IMR-90 (cell line): ENCODE data around the gene DPEP2NB. TPM values are rescaled to one million over a fixed set of nuclear protein-coding genes. Genes with fewer than 3 reads are reported as not detected.
A peak's percentile ranks its signal among the peaks of the same experiment; 100 is the strongest.

ENCODE experiments used
- ATAC-seq: fragments of 200-7000 bp; cut with Tn5 transposase; 2 replicates; pipeline ENCODE4 v1.9.1; 2020; ENCODE audit warnings: low read depth, mild to moderate bottlenecking, moderate library complexity
- BruUV-seq: library from RNA; stranded (reverse); fragments of 400-500 nt; replicated peaks from 2 replicates; lab custom pipeline; 2021; lab: Mats Ljungman, UMichigan
- CTCF ChIA-PET: fragments of 300-600 bp; formaldehyde crosslinking; extraction: SDS; loops from one replicate; lab custom pipeline; 2021; ENCODE audit warnings: antibody characterized with exemption; lab: Yijun Ruan, JAX
- POLR2A ChIA-PET: fragments of 300-600 bp; sonication (Branson Sonifier 250); formaldehyde crosslinking; loops from one replicate; lab custom pipeline; 2022; ENCODE audit warnings: antibody characterized with exemption; ENCODE audit not compliant: unreplicated experiment; lab: Charles Lee
- DNase-seq: peaks from one replicate; pipeline ENCODE4 v3.0.0; 2013
- H2AFZ ChIP-seq: replicated peaks from 2 replicates; pipeline ENCODE3; 2013; ENCODE audit warnings: low read length, mild to moderate bottlenecking; ENCODE audit not compliant: poor library complexity
- H2AK5ac ChIP-seq: 2 replicates; pipeline ENCODE4 v1.6.1; 2013; ENCODE audit warnings: low read depth, low read length, inconsistent platforms
- H2AK9ac ChIP-seq: replicated peaks from 2 replicates; pipeline ENCODE3; 2013; ENCODE audit warnings: mild to moderate bottlenecking, low read depth, low read length, moderate library complexity; ENCODE audit not compliant: poor library complexity
- H2BK120ac ChIP-seq: 2 replicates; pipeline ENCODE4 v1.6.1; 2013; ENCODE audit warnings: low read depth, low read length, inconsistent platforms
- H2BK15ac ChIP-seq: 3 replicates; pipeline ENCODE4 v1.6.1; 2013; ENCODE audit warnings: low read depth, low read length, inconsistent platforms
- H2BK20ac ChIP-seq: 2 replicates; pipeline ENCODE4 v1.6.1; 2013; ENCODE audit warnings: low read depth, mild to moderate bottlenecking, inconsistent platforms, low read length, moderate library complexity
- H2BK5ac ChIP-seq: 2 replicates; pipeline ENCODE4 v1.6.1; 2013; ENCODE audit warnings: mild to moderate bottlenecking, low read depth, low read length, inconsistent platforms; ENCODE audit not compliant: poor library complexity, severe bottlenecking
- H3K14ac ChIP-seq: replicated peaks from 2 replicates; pipeline ENCODE4 v1.6.1; 2013; ENCODE audit warnings: low read depth, low read length, inconsistent platforms
- H3K18ac ChIP-seq: 2 replicates; pipeline ENCODE4 v1.6.1; 2013; ENCODE audit warnings: low read depth, low read length, control low read depth
- H3K23ac ChIP-seq: 2 replicates; pipeline ENCODE4 v1.6.1; 2013; ENCODE audit warnings: low read depth, low read length, inconsistent platforms
- H3K27ac ChIP-seq: 2 replicates; pipeline ENCODE4 v1.5.1; 2013; ENCODE audit warnings: mild to moderate bottlenecking, control low read depth, low read length; ENCODE audit not compliant: insufficient read depth
- H3K27me3 ChIP-seq: 2 replicates; pipeline ENCODE4 v1.6.1; 2013; ENCODE audit warnings: low read length; ENCODE audit not compliant: control insufficient read depth, insufficient read depth
- H3K36me3 ChIP-seq: 2 replicates; pipeline ENCODE4 v1.6.1; 2013; ENCODE audit warnings: low read length, mixed read lengths; ENCODE audit not compliant: control insufficient read depth, insufficient read depth
- H3K4ac ChIP-seq: 2 replicates; pipeline ENCODE4 v1.6.1; 2013; ENCODE audit warnings: low read depth, low read length, inconsistent platforms
- H3K4me1 ChIP-seq: 2 replicates; pipeline ENCODE4 v1.6.1; 2013; ENCODE audit warnings: low read length, mixed read lengths; ENCODE audit not compliant: control insufficient read depth, insufficient read depth
- H3K4me2 ChIP-seq: 2 replicates; pipeline ENCODE4 v1.6.1; 2013; ENCODE audit warnings: low read depth, mild to moderate bottlenecking, control low read depth, low read length, moderate library complexity
- H3K4me3 ChIP-seq: 2 replicates; pipeline ENCODE4 v1.5.1; 2013; ENCODE audit warnings: low read depth, mild to moderate bottlenecking, control low read depth, low read length, moderate library complexity; ENCODE audit not compliant: insufficient read depth
- H3K56ac ChIP-seq: 2 replicates; pipeline ENCODE4 v1.6.1; 2013; ENCODE audit warnings: low read length, inconsistent platforms; ENCODE audit not compliant: insufficient read depth; ENCODE audit errors: extremely low read depth
- H3K79me1 ChIP-seq, 2 experiments: 2 replicates each; pipeline ENCODE4 v1.6.1; 2013; ENCODE audit warnings: low read length in 2 of 2, inconsistent platforms in 1 of 2, low read depth in 1 of 2
- H3K9ac ChIP-seq: 2 replicates; pipeline ENCODE4 v1.6.1; 2013; ENCODE audit warnings: low read depth, low read length, control low read depth
- H3K9me1 ChIP-seq: 2 replicates; pipeline ENCODE4 v1.6.1; 2013; ENCODE audit warnings: low read length, inconsistent platforms; ENCODE audit not compliant: insufficient read depth
- H3K9me3 ChIP-seq: 2 replicates; pipeline ENCODE4 v1.6.1; 2013; ENCODE audit warnings: low read length; ENCODE audit not compliant: control insufficient read depth, insufficient read depth
- H4K20me1 ChIP-seq: 2 replicates; pipeline ENCODE4 v1.6.1; 2013; ENCODE audit warnings: low read length, inconsistent platforms; ENCODE audit not compliant: insufficient read depth
- H4K5ac ChIP-seq: 2 replicates; pipeline ENCODE4 v1.6.1; 2013; ENCODE audit warnings: mild to moderate bottlenecking, low read depth, low read length, control low read depth
- H4K8ac ChIP-seq, 2 experiments: 2 replicates each; pipeline ENCODE4 v1.6.1; 2013; ENCODE audit warnings: low read depth in 2 of 2, low read length in 2 of 2, control low read depth in 1 of 2, inconsistent platforms in 1 of 2
- H4K91ac ChIP-seq: 2 replicates; pipeline ENCODE4 v1.6.1; 2013; ENCODE audit warnings: low read depth, low read length, inconsistent platforms; ENCODE audit not compliant: insufficient read depth
- CTCF ChIP-seq: conservative IDR thresholded peaks from 2 replicates; pipeline ENCODE4 v1.5.1; 2012; ENCODE audit warnings: mild to moderate bottlenecking, low read depth, low read length, improper control_type of control experiment
- FOS ChIP-seq: fragments of 150-350 bp; IDR thresholded peaks from 2 replicates; pipeline ENCODE4 v1.6.1; 2016; ENCODE audit warnings: low read depth, low read length
- MAFK ChIP-seq: IDR thresholded peaks from 2 replicates; pipeline ENCODE4 v1.6.1; 2012; ENCODE audit warnings: low read depth, low read length, improper control_type of control experiment
- NFE2L2 ChIP-seq: fragments of 150-350 bp; IDR thresholded peaks from 2 replicates; pipeline ENCODE4 v1.6.1; 2016; ENCODE audit warnings: low read depth, mild to moderate bottlenecking, low read length
- RAD21 ChIP-seq: IDR thresholded peaks from 2 replicates; pipeline ENCODE4 v1.6.1; 2012; ENCODE audit warnings: low read length, improper control_type of control experiment
- RFX5 ChIP-seq: IDR thresholded peaks from 2 replicates; pipeline ENCODE4 v1.8.0; 2012; ENCODE audit warnings: low read depth, mild to moderate bottlenecking, low read length, moderate library complexity
- WGBS, 2 experiments: methylation state at CpG; one replicate each; pipeline versions ENCODE4 v1.1.5 to v1.1.7; 2013; ENCODE audit warnings: missing lambda C conversion rate in 2 of 2; ENCODE audit not compliant: insufficient read length in 1 of 2; ENCODE audit errors: extremely low coverage in 2 of 2; 5-methylcytosine and 5-hydroxymethylcytosine counted together
- dilution Hi-C: fragments of 300-500 bp; cut with HindIII; formaldehyde crosslinking; loops from one replicate; pipeline ENCODE4 v1.14.3; 2018; ENCODE audit warnings: low sequenced_read_pairs; ENCODE audit not compliant: unreplicated experiment
- in situ Hi-C: fragments of 300-500 bp; cut with MboI; formaldehyde crosslinking; loops from 3 replicates; pipeline ENCODE4 v1.14.3; 2019; ENCODE audit warnings: low sequenced_read_pairs, inconsistent platforms, mixed read lengths
- intact Hi-C: fragments of 100-400 bp; cut with micrococcal nuclease; formaldehyde crosslinking; loops from 2 replicates; pipeline ENCODE4 v1.10.0; 2022
- polyA plus RNA-seq, 3 experiments: library from polyadenylated mRNA; depleted of rRNA; stranded (reverse); fragments of >200 nt; gene quantifications; 2 replicates each; pipeline ENCODE4 v1.2.3, GENCODE V29; 2012; ENCODE audit warnings: low replicate concordance in 1 of 3
- total RNA-seq: library from RNA; depleted of rRNA; stranded (reverse); fragments of >200 nt; gene quantifications from 2 replicates; pipeline ENCODE4 v1.2.3, GENCODE V29; 2012
- TF ChIP-seq, protein P1 (sequence below): fragments of 150-350 bp; IDR thresholded peaks from 2 replicates; pipeline ENCODE4 v1.6.1; 2017; ENCODE audit warnings: mild to moderate bottlenecking, antibody characterized with exemption, low read length, low read depth

The DPEP2NB gene
- total and polyA plus RNA-seq, 2 of the 4 experiments (the other 2 are of a cell fraction), result not detected

DNA sequence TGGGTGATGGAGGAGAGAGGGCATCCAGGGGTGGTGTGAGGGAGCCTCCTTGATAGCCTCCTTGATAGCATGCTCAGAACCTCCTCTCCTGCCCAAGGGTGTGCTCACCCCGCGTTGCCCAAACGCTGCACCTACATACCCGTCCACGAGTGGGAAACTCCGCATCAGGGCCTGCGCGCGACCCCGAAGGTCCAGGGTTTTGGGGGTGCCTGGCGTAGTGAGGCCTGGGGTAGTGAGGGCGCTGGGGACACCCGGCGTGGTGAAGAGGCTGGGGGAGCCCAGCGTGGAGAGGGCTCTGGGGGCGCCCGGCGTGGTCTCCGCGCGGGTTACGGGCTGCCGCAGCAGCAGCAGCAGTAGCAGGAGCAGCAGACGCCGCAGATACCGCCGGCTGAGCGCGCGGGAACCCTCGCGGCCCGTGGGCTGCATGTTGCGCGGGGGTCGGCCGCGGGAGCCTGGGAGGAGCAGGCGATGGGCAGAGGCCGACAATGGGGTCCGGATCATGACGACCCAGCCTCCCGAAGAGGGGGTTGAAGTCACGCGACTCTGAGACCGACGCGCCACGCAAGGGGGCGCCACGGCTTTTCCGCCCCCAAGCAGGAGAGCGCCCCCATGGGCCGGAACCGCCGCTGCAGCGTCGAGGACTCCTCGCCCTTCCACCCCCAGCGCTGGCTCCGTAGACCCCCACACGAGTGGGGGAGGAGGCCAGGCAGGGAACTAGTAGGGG is 35.6 kb downstream of the DPEP2NB start, which contains the start of gene DPEP3:
Gene DPEP3, minus strand, starts transcription at position 545 of the 724 bp plus-strand sequence. Its CDS starts 119 bp downstream, at position 426.
- TF ChIP-seq RFX5, result no peak
- no peak for TF ChIP-seq RAD21
- TF ChIP-seq NFE2L2, result no peak
- no peak for TF ChIP-seq FOS
- peak; percentile 46 for TF ChIP-seq CTCF
- TF ChIP-seq, protein P1, sequence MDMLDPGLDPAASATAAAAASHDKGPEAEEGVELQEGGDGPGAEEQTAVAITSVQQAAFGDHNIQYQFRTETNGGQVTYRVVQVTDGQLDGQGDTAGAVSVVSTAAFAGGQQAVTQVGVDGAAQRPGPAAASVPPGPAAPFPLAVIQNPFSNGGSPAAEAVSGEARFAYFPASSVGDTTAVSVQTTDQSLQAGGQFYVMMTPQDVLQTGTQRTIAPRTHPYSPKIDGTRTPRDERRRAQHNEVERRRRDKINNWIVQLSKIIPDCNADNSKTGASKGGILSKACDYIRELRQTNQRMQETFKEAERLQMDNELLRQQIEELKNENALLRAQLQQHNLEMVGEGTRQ, result no peak
- no peak for TF ChIP-seq MAFK

More for the DNA sequence above, 35.6 kb downstream of the DPEP2NB start, which contains the start of gene DPEP3:
- Histone ChIP-seq H3K4ac (no peak within 1 kb of the TSS), H3K18ac (no peak within 1 kb of the TSS), H3K9me1 (no peaks in the 10 kb centered on the region), H3K4me1 (peaks cover 1% of the 10 kb centered on the region; the same call in 1 of the 2 replicates), H2AFZ (peak within 1 kb of the TSS; percentile 43), H2AK5ac (no peak within 1 kb of the TSS), H2BK120ac (no peak within 1 kb of the TSS), H2BK20ac (no peak within 1 kb of the TSS), H4K5ac (no peak within 1 kb of the TSS), H2BK15ac (no peak within 1 kb of the TSS), H3K23ac (no peak within 1 kb of the TSS), H3K27ac (no peak within 1 kb of the TSS), H4K20me1 (no peaks in the 10 kb centered on the region; the same call in 1 of the 2 replicates), H4K8ac (no peak within 1 kb of the TSS), H3K27me3 (peaks cover 29% of the 10 kb centered on the region), H2BK5ac (no peak within 1 kb of the TSS), H2AK9ac (no peak within 1 kb of the TSS), H3K56ac (no peak within 1 kb of the TSS), H3K4me2 (no peak within 1 kb of the TSS), H3K36me3 (no peaks in the 10 kb centered on the region), H3K79me1 (no peaks in the 10 kb centered on the region), H3K9ac (no peak within 1 kb of the TSS), H3K9me3 (no peaks in the 10 kb centered on the region), H3K4me3 (no peak within 1 kb of the TSS), H3K14ac (no peak within 1 kb of the TSS), H4K91ac (no peak within 1 kb of the TSS)
- DNase-seq, result no peak
- intact Hi-C loops, result no loop called here
- dilution Hi-C loops, result no loop called here
- ChIA-PET POLR2A (no interaction called here), CTCF (no interaction called here)
- in situ Hi-C loops, result loop anchor here (10.0 kb wide), 1 partner anchor 245 kb away; no protein-coding TSS in a partner anchor
- BruUV-seq, result no TSS peak
- ATAC-seq, result no peak
- 65% methylated on average over 22 of the region's 62 CpGs; no CpG with 5 or more reads in 1 of the 2 experiments for WGBS, 2 experiments
